HepG2 (cell line): ENCODE measurements around the gene SLC6A12. TPM values are rescaled to one million over a fixed set of nuclear protein-coding genes. Genes with fewer than 3 reads are reported as not detected.

ENCODE experiments used
- BRD4 ChIP-seq: sonication (generic); formaldehyde crosslinking; IDR thresholded peaks from 2 replicates; pipeline ENCODE4 v1.4.0; 2020; ENCODE audit warnings: missing genetic modification reagents
- EHMT2 ChIP-seq: fragments of 200-600 bp; sonication (generic); IDR thresholded peaks from 2 replicates; pipeline ENCODE4 v1.7.0; 2017; ENCODE audit warnings: antibody characterized with exemption, low read depth, low read length, borderline replicate concordance
- GABPB1 ChIP-seq: IDR thresholded peaks from 2 replicates; pipeline ENCODE4 v1.6.1; 2016; ENCODE audit warnings: mild to moderate bottlenecking, missing genetic modification reagents, moderate library complexity, missing compliant biosample characterization
- MED13 ChIP-seq: sonication (generic); formaldehyde crosslinking; IDR thresholded peaks from 2 replicates; pipeline ENCODE4 v1.5.0; 2020; ENCODE audit warnings: missing genetic modification reagents
- MXI1 ChIP-seq: IDR thresholded peaks from 3 replicates; pipeline ENCODE4 v1.6.1; 2012; ENCODE audit warnings: low read depth, low read length, inconsistent platforms, borderline replicate concordance
- NAIF1 ChIP-seq: sonication (generic); formaldehyde crosslinking; IDR thresholded peaks from 2 replicates; pipeline ENCODE4 v1.5.0; 2020; ENCODE audit warnings: mild to moderate bottlenecking, missing genetic modification reagents, borderline replicate concordance
- SOX13 ChIP-seq, 3 experiments: fragments of 450-650 bp in 1 of 3; sonication (generic) in 1 of 3; formaldehyde crosslinking in 1 of 3; IDR thresholded peaks in 2 of 3; conservative IDR thresholded peaks in 1 of 3; 2 replicates each; pipeline versions ENCODE4 v1.5.0 to v1.6.1; 2016 to 2020; ENCODE audit warnings: antibody characterized with exemption in 1 of 3, mild to moderate bottlenecking in 1 of 3, missing compliant biosample characterization in 1 of 3, missing genetic modification reagents in 1 of 3, moderate library complexity in 1 of 3
- TARDBP ChIP-seq: sonication (generic); formaldehyde crosslinking; IDR thresholded peaks from 2 replicates; pipeline ENCODE4 v1.8.0; 2022; ENCODE audit warnings: mild to moderate bottlenecking, missing genetic modification reagents
- TCF12 ChIP-seq, 2 experiments: fragments of 450-650 bp in 1 of 2; sonication (generic) in 1 of 2; formaldehyde crosslinking in 1 of 2; IDR thresholded peaks; 2 replicates each; pipeline versions ENCODE4 v1.6.1 to v1.8.0; 2017 to 2022; ENCODE audit warnings: antibody characterized with exemption in 1 of 2, mild to moderate bottlenecking in 1 of 2, missing genetic modification reagents in 1 of 2, moderate library complexity in 1 of 2
- WIZ ChIP-seq: sonication (generic); formaldehyde crosslinking; IDR thresholded peaks from 2 replicates; pipeline ENCODE4 v1.5.1; 2020; ENCODE audit warnings: mild to moderate bottlenecking, missing genetic modification reagents
- ZNF10 ChIP-seq: sonication (generic); formaldehyde crosslinking; IDR thresholded peaks from 2 replicates; pipeline ENCODE4 v1.4.0; 2020; ENCODE audit warnings: mild to moderate bottlenecking, low read depth, missing genetic modification reagents, borderline replicate concordance
- ZNF121 ChIP-seq: sonication (generic); formaldehyde crosslinking; IDR thresholded peaks from 2 replicates; pipeline ENCODE4 v1.5.0; 2020; ENCODE audit warnings: mild to moderate bottlenecking, missing genetic modification reagents
- ZNF75D ChIP-seq: sonication (generic); formaldehyde crosslinking; IDR thresholded peaks from 2 replicates; pipeline ENCODE4 v1.8.1; 2023; ENCODE audit warnings: missing genetic modification reagents, mild to moderate bottlenecking, borderline replicate concordance
- ZNF782 ChIP-seq: sonication (generic); formaldehyde crosslinking; IDR thresholded peaks from 2 replicates; pipeline ENCODE4 v1.4.0; 2020; ENCODE audit warnings: missing genetic modification reagents, mild to moderate bottlenecking, borderline replicate concordance
- polyA plus RNA-seq, 8 experiments: library from polyadenylated mRNA; depleted of rRNA in 3 of 8; stranded (reverse) in 7 of 8; unstranded in 1 of 8; fragments of >200 nt; fragmentation: Illumina TruSeq in 4 of 8; extraction: Trizol in 4 of 8; gene quantifications; 2 replicates each; pipeline versions ENCODE4 v1.2.1 to v1.2.3, GENCODE V29; 2011 to 2016; ENCODE audit warnings: low read depth in 4 of 8, missing spikeins in 1 of 8, mixed read lengths in 1 of 8; ENCODE audit not compliant: insufficient read depth in 1 of 8
- total RNA-seq, 5 experiments: library from RNA; depleted of rRNA; stranded (reverse); fragments of >200 nt; fragmentation: Illumina TruSeq; extraction: Trizol; gene quantifications; 2 replicates each; pipeline ENCODE4 v1.2.3, GENCODE V29; 2016; ENCODE audit warnings: low read depth in 1 of 5
- TF ChIP-seq, protein P1 (sequence below): sonication (generic); formaldehyde crosslinking; IDR thresholded peaks from 2 replicates; pipeline ENCODE4 v1.8.0; 2022; ENCODE audit warnings: mild to moderate bottlenecking, missing genetic modification reagents, moderate library complexity
- TF ChIP-seq, protein P2 (sequence below), 2 experiments: sonication (generic) in 1 of 2; formaldehyde crosslinking in 1 of 2; IDR thresholded peaks; 2 replicates each; pipeline versions ENCODE4 v1.5.1 to v1.6.1; 2011 to 2020; ENCODE audit warnings: borderline replicate concordance in 1 of 2, low read depth in 1 of 2, low read length in 1 of 2, mild to moderate bottlenecking in 1 of 2, missing genetic modification reagents in 1 of 2, moderate library complexity in 1 of 2
- TF ChIP-seq, protein P3 (sequence below): sonication (generic); formaldehyde crosslinking; IDR thresholded peaks from 2 replicates; pipeline ENCODE4 v1.5.0; 2020; ENCODE audit warnings: mild to moderate bottlenecking, missing genetic modification reagents, borderline replicate concordance
- TF ChIP-seq, protein P4 (sequence below): sonication (generic); formaldehyde crosslinking; conservative IDR thresholded peaks from 2 replicates; pipeline ENCODE4 v1.8.1; 2023; ENCODE audit warnings: missing genetic modification reagents

SLC6A12 gene
- total and polyA plus RNA-seq, 2 of the 13 experiments (the other 11 are each of a cell fraction or from before 2014, with no cell fraction given) = 3.7 to 18.8 TPM

DNA sequence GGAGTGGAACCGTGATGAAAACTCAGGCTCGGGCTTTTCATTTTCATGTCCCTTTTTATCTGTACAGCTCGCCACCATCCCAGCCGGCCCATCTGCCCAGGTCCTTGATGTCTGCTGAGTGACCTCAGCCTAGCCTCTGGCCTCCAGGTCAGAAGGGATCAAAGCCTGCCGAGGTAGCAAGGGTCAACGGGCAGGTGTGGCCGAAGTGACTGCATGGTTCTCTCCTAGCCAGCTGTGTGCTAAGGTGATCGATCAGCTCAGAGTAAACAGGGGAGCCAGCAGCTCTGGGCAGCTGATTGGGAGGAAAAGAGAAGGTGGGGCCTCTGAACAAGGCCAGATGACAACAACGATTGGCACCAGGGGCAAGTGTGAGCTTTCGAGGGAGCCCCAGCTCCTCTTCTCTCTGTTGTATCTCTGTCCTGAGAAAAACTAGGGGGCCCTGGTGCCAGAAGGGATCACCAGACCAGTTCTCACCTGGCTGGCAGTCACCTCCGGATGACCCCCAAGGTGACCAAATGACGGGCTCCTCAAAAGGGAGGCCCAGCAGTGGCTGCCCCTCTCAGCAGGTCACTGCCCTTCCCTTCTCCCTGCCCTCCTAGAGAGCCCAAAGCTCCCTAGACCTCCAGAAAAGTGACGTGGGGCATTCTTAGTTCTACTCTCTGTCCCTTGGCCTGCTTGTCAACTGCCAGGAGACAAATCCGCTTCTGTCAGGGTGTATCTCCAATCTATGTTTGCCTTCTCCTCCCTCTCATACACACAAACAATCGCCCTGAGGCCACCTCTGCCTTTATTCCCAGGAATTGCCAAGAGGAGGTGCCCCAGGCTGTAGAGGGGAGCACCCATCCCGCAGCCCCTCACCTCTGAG is 3.4 kb downstream of the SLC6A12 start (continued):
- TF ChIP-seq ZNF10 (CRISPR knock-in tag) = no peak
- TF ChIP-seq GABPB1 = peak; percentile 67
- TF ChIP-seq, protein P1, sequence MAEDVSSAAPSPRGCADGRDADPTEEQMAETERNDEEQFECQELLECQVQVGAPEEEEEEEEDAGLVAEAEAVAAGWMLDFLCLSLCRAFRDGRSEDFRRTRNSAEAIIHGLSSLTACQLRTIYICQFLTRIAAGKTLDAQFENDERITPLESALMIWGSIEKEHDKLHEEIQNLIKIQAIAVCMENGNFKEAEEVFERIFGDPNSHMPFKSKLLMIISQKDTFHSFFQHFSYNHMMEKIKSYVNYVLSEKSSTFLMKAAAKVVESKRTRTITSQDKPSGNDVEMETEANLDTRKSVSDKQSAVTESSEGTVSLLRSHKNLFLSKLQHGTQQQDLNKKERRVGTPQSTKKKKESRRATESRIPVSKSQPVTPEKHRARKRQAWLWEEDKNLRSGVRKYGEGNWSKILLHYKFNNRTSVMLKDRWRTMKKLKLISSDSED (CRISPR knock-in tag) = no peak
- TF ChIP-seq, protein P2, sequence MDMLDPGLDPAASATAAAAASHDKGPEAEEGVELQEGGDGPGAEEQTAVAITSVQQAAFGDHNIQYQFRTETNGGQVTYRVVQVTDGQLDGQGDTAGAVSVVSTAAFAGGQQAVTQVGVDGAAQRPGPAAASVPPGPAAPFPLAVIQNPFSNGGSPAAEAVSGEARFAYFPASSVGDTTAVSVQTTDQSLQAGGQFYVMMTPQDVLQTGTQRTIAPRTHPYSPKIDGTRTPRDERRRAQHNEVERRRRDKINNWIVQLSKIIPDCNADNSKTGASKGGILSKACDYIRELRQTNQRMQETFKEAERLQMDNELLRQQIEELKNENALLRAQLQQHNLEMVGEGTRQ (IDR thresholded peaks at IDR 0.05; ENCODE audit: low read depth, low read length) = no peak; the same call in 1 of the 2 replicates
- TF ChIP-seq, protein P2 (CRISPR knock-in tag; IDR thresholded peaks at IDR 0.05; ENCODE audit: borderline replicate concordance) = no peak; the same call in 1 of the 2 replicates
- TF ChIP-seq EHMT2 = no peak
- 0 out of 2 replicates have a peak, but pooled peaks have one; percentile 80 for TF ChIP-seq WIZ (CRISPR knock-in tag)
- TF ChIP-seq BRD4 = no peak
- TF ChIP-seq, protein P3, sequence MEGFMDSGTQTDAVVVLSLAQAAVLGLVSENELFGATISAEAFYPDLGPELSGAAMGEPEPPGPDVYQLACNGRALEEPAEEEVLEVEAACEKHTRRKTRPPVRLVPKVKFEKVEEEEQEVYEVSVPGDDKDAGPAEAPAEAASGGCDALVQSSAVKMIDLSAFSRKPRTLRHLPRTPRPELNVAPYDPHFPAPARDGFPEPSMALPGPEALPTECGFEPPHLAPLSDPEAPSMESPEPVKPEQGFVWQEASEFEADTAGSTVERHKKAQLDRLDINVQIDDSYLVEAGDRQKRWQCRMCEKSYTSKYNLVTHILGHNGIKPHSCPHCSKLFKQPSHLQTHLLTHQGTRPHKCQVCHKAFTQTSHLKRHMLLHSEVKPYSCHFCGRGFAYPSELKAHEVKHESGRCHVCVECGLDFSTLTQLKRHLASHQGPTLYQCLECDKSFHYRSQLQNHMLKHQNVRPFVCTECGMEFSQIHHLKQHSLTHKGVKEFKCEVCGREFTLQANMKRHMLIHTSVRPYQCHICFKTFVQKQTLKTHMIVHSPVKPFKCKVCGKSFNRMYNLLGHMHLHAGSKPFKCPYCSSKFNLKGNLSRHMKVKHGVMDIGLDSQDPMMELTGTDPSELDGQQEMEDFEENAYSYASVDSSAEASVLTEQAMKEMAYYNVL (CRISPR knock-in tag) = peak; percentile 97
- TF ChIP-seq MED13 (CRISPR knock-in tag) = peak; percentile 74; the same call in 1 of the 2 replicates
- TF ChIP-seq ZNF782 = peak; percentile 85; the same call in 1 of the 2 replicates
- peak; percentile 70; the same call in 1 of the 3 replicates for TF ChIP-seq MXI1
- TF ChIP-seq TARDBP = peak; percentile 100
- TF ChIP-seq, protein P4, sequence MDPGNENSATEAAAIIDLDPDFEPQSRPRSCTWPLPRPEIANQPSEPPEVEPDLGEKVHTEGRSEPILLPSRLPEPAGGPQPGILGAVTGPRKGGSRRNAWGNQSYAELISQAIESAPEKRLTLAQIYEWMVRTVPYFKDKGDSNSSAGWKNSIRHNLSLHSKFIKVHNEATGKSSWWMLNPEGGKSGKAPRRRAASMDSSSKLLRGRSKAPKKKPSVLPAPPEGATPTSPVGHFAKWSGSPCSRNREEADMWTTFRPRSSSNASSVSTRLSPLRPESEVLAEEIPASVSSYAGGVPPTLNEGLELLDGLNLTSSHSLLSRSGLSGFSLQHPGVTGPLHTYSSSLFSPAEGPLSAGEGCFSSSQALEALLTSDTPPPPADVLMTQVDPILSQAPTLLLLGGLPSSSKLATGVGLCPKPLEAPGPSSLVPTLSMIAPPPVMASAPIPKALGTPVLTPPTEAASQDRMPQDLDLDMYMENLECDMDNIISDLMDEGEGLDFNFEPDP = no peak
- TF ChIP-seq TCF12 (IDR thresholded peaks at IDR 0.05) = no peak
- TF ChIP-seq TCF12 (CRISPR knock-in tag; IDR thresholded peaks at IDR 0.05) = peak; percentile 100
- TF ChIP-seq ZNF121 (CRISPR knock-in tag) = peak; percentile 92
- no peak for TF ChIP-seq NAIF1 (CRISPR knock-in tag)
- peak; percentile 88 for TF ChIP-seq SOX13 (IDR thresholded peaks at IDR 0.05)
- TF ChIP-seq SOX13 (CRISPR knock-in tag; conservative IDR thresholded peaks at IDR 0.05 in 1 of 2, IDR thresholded peaks at IDR 0.05 in 1 of 2) = peak in 1 of 2 experiments; percentile 98; a peak in 2 of 4 replicates
- TF ChIP-seq ZNF75D (CRISPR knock-in tag) = no peak
